ENCODE data around the gene FN1. TPM values are rescaled to one million over a fixed set of nuclear protein-coding genes. Genes with fewer than 3 reads are reported as not detected.

Gene FN1
- total RNA-seq, 5 donors from 2014 or later (not counting 1 experiment from before 2014, with no cell fraction given): 5.7 to 7.1 (median 6.7) TPM; not detected in 2

DNA sequence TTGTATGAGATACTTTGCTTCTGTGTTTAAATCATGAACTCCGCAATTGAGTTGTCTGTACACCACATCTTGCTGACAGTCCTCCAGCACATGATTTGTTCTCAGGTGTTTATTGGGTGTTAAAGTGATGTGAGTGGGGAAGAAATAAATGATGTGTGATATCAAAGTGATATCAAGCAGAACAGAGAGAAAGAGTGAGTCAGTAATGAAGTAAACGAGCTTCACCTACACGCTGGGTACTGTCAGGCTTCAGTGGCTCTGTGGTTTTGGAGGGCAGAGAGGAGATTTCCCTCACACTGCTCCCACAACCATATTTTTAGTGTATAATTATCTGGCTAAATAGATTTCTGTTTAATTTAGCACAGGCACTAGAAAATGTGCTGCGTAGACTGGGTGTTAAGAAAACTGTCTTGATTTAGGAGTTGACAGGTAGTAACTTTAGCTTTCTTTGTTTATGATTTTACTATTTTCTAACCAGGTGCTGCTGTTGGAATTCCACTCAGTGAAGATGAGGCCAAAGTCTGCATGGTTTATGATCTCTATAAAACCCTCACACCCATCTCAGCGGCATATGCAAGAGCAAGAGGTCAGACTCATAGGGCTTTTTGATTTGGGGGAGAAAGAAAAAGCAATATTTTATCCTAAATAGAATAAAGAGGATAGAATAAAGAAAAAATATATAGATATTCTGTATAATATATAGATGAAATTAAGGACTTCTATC, 102.8 kb downstream of the FN1 start:
- Histone ChIP-seq H3K9me3 (no peaks in the 10 kb centered on the region), H3K27me3 (replicated peaks in 1 of 2; ENCODE audit: control insufficient read depth in 2 of 2, extremely low read depth in 1 of 2, insufficient read depth in 2 of 2, low read length in 1 of 2) (no peaks in the 10 kb centered on the region), H3K36me3 (ENCODE audit: control insufficient read depth in 2 of 2, extremely low read depth in 1 of 2, insufficient read depth in 1 of 2, low read length in 1 of 2) (peaks cover 3 to 62% of the 10 kb centered on the region in 2 donors), H3K4me1 (ENCODE audit: control insufficient read depth in 1 of 2, extremely low read depth in 1 of 2, insufficient read depth in 2 of 2, low read length in 2 of 2) (no peaks in the 10 kb centered on the region), H3K4me3 (ENCODE audit: control insufficient read depth in 1 of 2, extremely low read depth in 1 of 2, low read length in 1 of 2) (no peak overlapping the region), H3K27ac (ENCODE audit: low read length) (no peak overlapping the region)
- H3K4me1 Mint-ChIP-seq: peaks cover 14 to 18% (median 16%) of the 10 kb centered on the region in 3 donors
- H3K27me3 Mint-ChIP-seq: no peaks in the 10 kb centered on the region
- DNase-seq: no peak
- H3K4me3 Mint-ChIP-seq: no peak overlapping the region
- H3K9me3 Mint-ChIP-seq: no peaks in the 10 kb centered on the region
- ChIA-PET POLR2A (interaction anchor here in 1 of 2 donors (0.6 kb wide), 1 partner anchor 24 kb away, joined by 3 read pairs; no protein-coding TSS in a partner anchor), CTCF (interaction anchor here in 1 of 2 donors (0.5 kb wide), 1 partner anchor 495 kb away, joined by 3 read pairs; no protein-coding TSS in a partner anchor)
- WGBS (ENCODE audit: insufficient coverage): no CpG with 5 or more reads among the region's 5 CpGs
- no peak for ATAC-seq (replicated peaks in 1 of 4)
- H3K36me3 Mint-ChIP-seq: peaks cover 61% of the 10 kb centered on the region
- H3K27ac Mint-ChIP-seq: no peak overlapping the region

GRCh38 chr2:215328066-215328465, 107.8 kb downstream of the FN1 start:
- Mint-ChIP-seq H3K27ac (no peak overlapping the region), H3K27me3 (no peaks in the 10 kb centered on the region), H3K9me3 (no peaks in the 10 kb centered on the region), H3K4me3 (no peak overlapping the region), H3K4me1 (peaks cover 32 to 34% (median 33%) of the 10 kb centered on the region in 3 donors), H3K36me3 (peaks cover 62% of the 10 kb centered on the region)
- no peaks in the 10 kb centered on the region for H3K9me3 ChIP-seq
- no peaks in the 10 kb centered on the region for H3K27me3 ChIP-seq (replicated peaks in 1 of 2; ENCODE audit: control insufficient read depth in 2 of 2, extremely low read depth in 1 of 2, insufficient read depth in 2 of 2, low read length in 1 of 2)
- H3K36me3 ChIP-seq (ENCODE audit: control insufficient read depth in 2 of 2, extremely low read depth in 1 of 2, insufficient read depth in 1 of 2, low read length in 1 of 2): peaks cover 29 to 53% of the 10 kb centered on the region in 2 donors
- no peak overlapping the region for H3K27ac ChIP-seq (ENCODE audit: low read length)
- H3K4me3 ChIP-seq (ENCODE audit: control insufficient read depth in 1 of 2, extremely low read depth in 1 of 2, low read length in 1 of 2): no peak overlapping the region
- ATAC-seq (replicated peaks in 1 of 4) (no peak), DNase-seq (no peak)
- no peaks in the 10 kb centered on the region for H3K4me1 ChIP-seq (ENCODE audit: control insufficient read depth in 1 of 2, extremely low read depth in 1 of 2, insufficient read depth in 2 of 2, low read length in 2 of 2)
- ChIA-PET POLR2A (no interaction called here), CTCF (no interaction called here)
- WGBS (ENCODE audit: insufficient coverage): 98% methylated on average over 4 of the region's 5 CpGs

GRCh38 chr2:215324811-215325210, 111.1 kb downstream of the FN1 start:
- H3K27ac ChIP-seq (ENCODE audit: low read length): no peak overlapping the region
- no peaks in the 10 kb centered on the region for H3K9me3 Mint-ChIP-seq
- peaks cover 33 to 45% (median 35%) of the 10 kb centered on the region in 3 donors for H3K4me1 Mint-ChIP-seq
- H3K4me3 Mint-ChIP-seq: no peak overlapping the region
- no peaks in the 10 kb centered on the region for H3K4me1 ChIP-seq (ENCODE audit: control insufficient read depth in 1 of 2, extremely low read depth in 1 of 2, insufficient read depth in 2 of 2, low read length in 2 of 2)
- no peak overlapping the region for H3K27ac Mint-ChIP-seq
- peaks cover 27 to 58% of the 10 kb centered on the region in 2 donors for H3K36me3 ChIP-seq (ENCODE audit: control insufficient read depth in 2 of 2, extremely low read depth in 1 of 2, insufficient read depth in 1 of 2, low read length in 1 of 2)
- no peaks in the 10 kb centered on the region for H3K9me3 ChIP-seq
- H3K27me3 Mint-ChIP-seq: no peaks in the 10 kb centered on the region
- DNase-seq (no peak), ATAC-seq (replicated peaks in 1 of 4) (no peak)
- POLR2A ChIA-PET: no interaction called here
- CTCF ChIA-PET: interaction anchor here in 1 of 2 donors (0.6 to 0.9 kb wide), 3 partner anchors 11 to 86 kb away, joined by 3 to 4 read pairs (median 4); no protein-coding TSS in a partner anchor
- H3K4me3 ChIP-seq (ENCODE audit: control insufficient read depth in 1 of 2, extremely low read depth in 1 of 2, low read length in 1 of 2): no peak overlapping the region
- H3K36me3 Mint-ChIP-seq: peaks cover 63% of the 10 kb centered on the region
- no peaks in the 10 kb centered on the region for H3K27me3 ChIP-seq (replicated peaks in 1 of 2; ENCODE audit: control insufficient read depth in 2 of 2, extremely low read depth in 1 of 2, insufficient read depth in 2 of 2, low read length in 1 of 2)
- 100% methylated on average over 1 of the region's 6 CpGs for whole genome bisulfite sequencing (ENCODE audit: insufficient coverage)

GRCh38 chr2:215320679-215321078, 115.2 kb downstream of the FN1 start:
- H3K4me3 Mint-ChIP-seq: no peak overlapping the region
- H3K4me1 Mint-ChIP-seq: peaks cover 38 to 43% (median 40%) of the 10 kb centered on the region in 3 donors
- ChIA-PET CTCF (no interaction called here), POLR2A (interaction anchor here in 1 of 2 donors (0.6 kb wide), 1 partner anchor 13 kb away, joined by 6 read pairs; no protein-coding TSS in a partner anchor)
- ATAC-seq (replicated peaks in 1 of 4): no peak
- peaks cover 9 to 52% of the 10 kb centered on the region in 2 donors for H3K36me3 ChIP-seq (ENCODE audit: control insufficient read depth in 2 of 2, extremely low read depth in 1 of 2, insufficient read depth in 1 of 2, low read length in 1 of 2)
- no peak overlapping the region for H3K27ac ChIP-seq (ENCODE audit: low read length)
- no peaks in the 10 kb centered on the region for H3K27me3 Mint-ChIP-seq
- no peak for DNase-seq
- peaks cover 52% of the 10 kb centered on the region for H3K36me3 Mint-ChIP-seq
- H3K9me3 ChIP-seq: no peaks in the 10 kb centered on the region
- no peak overlapping the region for H3K4me3 ChIP-seq (ENCODE audit: control insufficient read depth in 1 of 2, extremely low read depth in 1 of 2, low read length in 1 of 2)
- H3K9me3 Mint-ChIP-seq: no peaks in the 10 kb centered on the region
- H3K27me3 ChIP-seq (replicated peaks in 1 of 2; ENCODE audit: control insufficient read depth in 2 of 2, extremely low read depth in 1 of 2, insufficient read depth in 2 of 2, low read length in 1 of 2): no peaks in the 10 kb centered on the region
- WGBS (ENCODE audit: insufficient coverage): 90% methylated on average over 4 of the region's 7 CpGs
- no peaks in the 10 kb centered on the region for H3K4me1 ChIP-seq (ENCODE audit: control insufficient read depth in 1 of 2, extremely low read depth in 1 of 2, insufficient read depth in 2 of 2, low read length in 2 of 2)
- peak overlapping the region in 1 of 2 donors; percentile 5 for H3K27ac Mint-ChIP-seq

DNA sequence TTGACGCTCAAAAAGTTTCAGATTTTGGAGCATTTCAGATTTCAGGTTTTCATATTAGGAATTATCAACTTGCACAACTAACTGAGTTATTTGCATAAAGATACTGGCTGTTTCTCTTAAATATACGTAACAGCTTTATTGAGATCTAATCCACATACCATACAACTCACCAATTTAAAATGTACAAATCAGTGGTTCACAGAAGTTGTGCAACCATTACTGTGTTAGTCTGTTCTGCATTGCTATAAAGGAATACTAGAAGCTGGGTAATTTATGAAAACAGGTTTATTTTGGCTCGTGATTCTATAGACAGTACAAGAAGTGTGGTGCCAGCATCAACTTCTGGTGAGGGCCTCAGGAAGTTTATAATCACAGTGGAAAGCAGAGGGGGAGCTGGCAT, 115.8 kb downstream of the FN1 start:
- Histone ChIP-seq H3K27ac (ENCODE audit: low read length) (no peak overlapping the region), H3K4me1 (ENCODE audit: control insufficient read depth in 1 of 2, extremely low read depth in 1 of 2, insufficient read depth in 2 of 2, low read length in 2 of 2) (no peaks in the 10 kb centered on the region), H3K9me3 (no peaks in the 10 kb centered on the region), H3K36me3 (ENCODE audit: control insufficient read depth in 2 of 2, extremely low read depth in 1 of 2, insufficient read depth in 1 of 2, low read length in 1 of 2) (peaks cover 6 to 56% of the 10 kb centered on the region in 2 donors), H3K27me3 (replicated peaks in 1 of 2; ENCODE audit: control insufficient read depth in 2 of 2, extremely low read depth in 1 of 2, insufficient read depth in 2 of 2, low read length in 1 of 2) (no peaks in the 10 kb centered on the region), H3K4me3 (ENCODE audit: control insufficient read depth in 1 of 2, extremely low read depth in 1 of 2, low read length in 1 of 2) (no peak overlapping the region)
- Mint-ChIP-seq H3K36me3 (peaks cover 51% of the 10 kb centered on the region), H3K4me1 (peaks cover 39 to 42% (median 42%) of the 10 kb centered on the region in 3 donors), H3K27me3 (no peaks in the 10 kb centered on the region), H3K9me3 (no peaks in the 10 kb centered on the region), H3K4me3 (no peak overlapping the region), H3K27ac (peak overlapping the region in 1 of 2 donors; percentile 24)
- ATAC-seq (replicated peaks in 1 of 4): no peak
- POLR2A ChIA-PET: no interaction called here
- WGBS (ENCODE audit: insufficient coverage): 100% methylated on average over 2 of the region's 3 CpGs
- no peak for DNase-seq
- CTCF ChIA-PET: no interaction called here

DNA sequence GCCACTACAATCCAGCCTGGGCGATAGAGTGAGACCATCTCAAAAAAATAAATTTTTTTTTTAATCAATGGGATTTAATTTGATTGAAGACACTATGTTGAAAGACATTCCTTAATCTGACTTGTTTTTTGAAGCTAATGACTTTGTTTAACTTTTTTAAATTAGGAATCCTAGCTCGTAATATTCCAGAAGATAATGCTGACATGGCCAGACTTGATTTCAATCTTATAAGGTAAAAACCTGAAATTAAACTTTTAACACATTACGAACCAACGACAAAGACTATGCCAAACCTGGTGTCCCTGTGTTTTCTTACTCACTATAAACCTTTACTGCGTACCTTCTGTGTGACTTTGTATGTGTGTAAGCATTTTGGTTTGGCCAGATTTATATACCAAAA, 116.4 kb downstream of the FN1 start:
- H3K4me1 Mint-ChIP-seq: peaks cover 43 to 45% (median 44%) of the 10 kb centered on the region in 3 donors
- H3K4me3 Mint-ChIP-seq: no peak overlapping the region
- Histone ChIP-seq H3K4me3 (ENCODE audit: control insufficient read depth in 1 of 2, extremely low read depth in 1 of 2, low read length in 1 of 2) (no peak overlapping the region), H3K9me3 (no peaks in the 10 kb centered on the region), H3K36me3 (ENCODE audit: control insufficient read depth in 2 of 2, extremely low read depth in 1 of 2, insufficient read depth in 1 of 2, low read length in 1 of 2) (peaks cover 3 to 52% of the 10 kb centered on the region in 2 donors), H3K27ac (ENCODE audit: low read length) (no peak overlapping the region), H3K4me1 (ENCODE audit: control insufficient read depth in 1 of 2, extremely low read depth in 1 of 2, insufficient read depth in 2 of 2, low read length in 2 of 2) (no peaks in the 10 kb centered on the region), H3K27me3 (replicated peaks in 1 of 2; ENCODE audit: control insufficient read depth in 2 of 2, extremely low read depth in 1 of 2, insufficient read depth in 2 of 2, low read length in 1 of 2) (no peaks in the 10 kb centered on the region)
- H3K27ac Mint-ChIP-seq: no peak overlapping the region
- ATAC-seq (replicated peaks in 1 of 4) (no peak), DNase-seq (no peak)
- no peaks in the 10 kb centered on the region for H3K27me3 Mint-ChIP-seq
- H3K9me3 Mint-ChIP-seq: no peaks in the 10 kb centered on the region
- POLR2A ChIA-PET: no interaction called here
- CTCF ChIA-PET: interaction anchor here in 1 of 2 donors (0.6 kb wide), 1 partner anchor 1914 kb away, joined by 3 read pairs; no protein-coding TSS in a partner anchor
- 100% methylated on average over 1 of the region's 5 CpGs for WGBS (ENCODE audit: insufficient coverage)
- peaks cover 54% of the 10 kb centered on the region for H3K36me3 Mint-ChIP-seq

Measured in T-cell (primary cell).